PC-3 (cell line): Measurements from ENCODE around the gene PLAAT3. TPM values are rescaled to one million over a fixed set of nuclear protein-coding genes. Genes with fewer than 3 reads are reported as not detected.

Experiments used
- ATAC-seq: fragments of 200-7000 bp; cut with Tn5 transposase; 2 replicates; pipeline ENCODE4 v1.9.1; 2020; ENCODE audit warnings: mild to moderate bottlenecking, moderate library complexity
- BruUV-seq: library from RNA; stranded (reverse); fragments of 400-500 nt; replicated peaks from 2 replicates; lab custom pipeline; 2021; lab: Mats Ljungman, UMichigan
- CTCF ChIA-PET: fragments of 300-600 bp; sonication (Branson Sonifier 250); formaldehyde crosslinking; loops from one replicate; lab custom pipeline; 2022; ENCODE audit warnings: antibody characterized with exemption; lab: Charles Lee
- POLR2A ChIA-PET: fragments of 300-600 bp; sonication (Branson Sonifier 250); formaldehyde crosslinking; loops from one replicate; lab custom pipeline; 2022; ENCODE audit warnings: antibody characterized with exemption; ENCODE audit not compliant: unreplicated experiment; lab: Charles Lee
- DNase-seq: peaks from one replicate; pipeline ENCODE4 v3.0.0-alpha.2; 2015
- H2AFZ ChIP-seq: fragments of 300-600 bp; sonication (generic); 2 replicates; pipeline ENCODE4 v1.6.0; 2016; ENCODE audit warnings: antibody characterized with exemption, low read length
- H3F3A ChIP-seq: fragments of 300-600 bp; sonication (generic); one replicate; pipeline ENCODE4 v1.6.0; 2017; ENCODE audit warnings: antibody characterized with exemption, low read length, control low read depth, mild to moderate bottlenecking; ENCODE audit not compliant: unreplicated experiment
- H3K27ac ChIP-seq: fragments of 300-600 bp; sonication (generic); 2 replicates; pipeline ENCODE4 v1.5.1; 2016; ENCODE audit warnings: mild to moderate bottlenecking, low read length
- H3K27me3 ChIP-seq: fragments of 300-600 bp; sonication (generic); 2 replicates; pipeline ENCODE4 v1.6.1; 2016; ENCODE audit warnings: low read length, mixed read lengths
- H3K36me3 ChIP-seq: fragments of 300-600 bp; sonication (generic); 2 replicates; pipeline ENCODE4 v1.6.1; 2016; ENCODE audit warnings: low read depth, mixed run types, low read length, mixed read lengths
- H3K4me1 ChIP-seq: fragments of 300-600 bp; sonication (generic); 2 replicates; pipeline ENCODE4 v1.5.1; 2016; ENCODE audit warnings: low read length; ENCODE audit not compliant: insufficient read depth
- H3K4me2 ChIP-seq: fragments of 300-600 bp; sonication (generic); 2 replicates; pipeline ENCODE4 v1.6.0; 2016; ENCODE audit warnings: low read length
- H3K4me3 ChIP-seq: fragments of 300-600 bp; sonication (generic); 2 replicates; pipeline ENCODE4 v1.5.1; 2016; ENCODE audit warnings: mild to moderate bottlenecking, low read length, mixed read lengths
- H3K79me2 ChIP-seq: fragments of 300-600 bp; sonication (generic); 2 replicates; pipeline ENCODE4 v1.6.1; 2017; ENCODE audit warnings: low read length, mixed read lengths
- H3K9ac ChIP-seq: fragments of 300-600 bp; sonication (generic); 2 replicates; pipeline ENCODE4 v1.6.0; 2016; ENCODE audit warnings: mild to moderate bottlenecking, low read length
- H3K9me2 ChIP-seq: fragments of 300-600 bp; sonication (generic); replicated peaks from 2 replicates; pipeline ENCODE4 v1.6.1; 2016; ENCODE audit warnings: mixed run types, low read length, mixed read lengths
- H3K9me3 ChIP-seq: fragments of 300-600 bp; sonication (generic); 2 replicates; pipeline ENCODE4 v1.6.1; 2016; ENCODE audit warnings: low read length, mixed read lengths
- H4K20me1 ChIP-seq: fragments of 300-600 bp; sonication (generic); 2 replicates; pipeline ENCODE4 v1.6.1; 2016; ENCODE audit warnings: low read length, mixed read lengths
- CTCF ChIP-seq: fragments of 300-600 bp; sonication (generic); conservative IDR thresholded peaks from 2 replicates; pipeline ENCODE4 v1.5.1; 2017; ENCODE audit warnings: antibody characterized with exemption, low read depth, mild to moderate bottlenecking, low read length
- EZH2 ChIP-seq: fragments of 300-600 bp; sonication (generic); IDR thresholded peaks from one replicate; pipeline ENCODE4 v1.6.1; 2017; ENCODE audit warnings: antibody characterized with exemption, mild to moderate bottlenecking, low read length; ENCODE audit not compliant: unreplicated experiment
- EZH2phosphoT487 ChIP-seq: fragments of 300-600 bp; sonication (generic); IDR thresholded peaks from 2 replicates; pipeline ENCODE4 v1.6.1; 2018; ENCODE audit warnings: mild to moderate bottlenecking, antibody characterized with exemption, low read length, borderline replicate concordance
- intact Hi-C: fragments of 100-400 bp; cut with micrococcal nuclease; formaldehyde crosslinking; loops from 2 replicates; pipeline ENCODE4 v1.9.0; 2023
- total RNA-seq: library from RNA; depleted of rRNA; stranded (reverse); fragments of >200 nt; gene quantifications from 2 replicates; pipeline ENCODE4 v1.2.3, GENCODE V29; 2014

Gene PLAAT3
- total RNA-seq, 1 experiment from 2014 or later = 69.0 TPM

DNA sequence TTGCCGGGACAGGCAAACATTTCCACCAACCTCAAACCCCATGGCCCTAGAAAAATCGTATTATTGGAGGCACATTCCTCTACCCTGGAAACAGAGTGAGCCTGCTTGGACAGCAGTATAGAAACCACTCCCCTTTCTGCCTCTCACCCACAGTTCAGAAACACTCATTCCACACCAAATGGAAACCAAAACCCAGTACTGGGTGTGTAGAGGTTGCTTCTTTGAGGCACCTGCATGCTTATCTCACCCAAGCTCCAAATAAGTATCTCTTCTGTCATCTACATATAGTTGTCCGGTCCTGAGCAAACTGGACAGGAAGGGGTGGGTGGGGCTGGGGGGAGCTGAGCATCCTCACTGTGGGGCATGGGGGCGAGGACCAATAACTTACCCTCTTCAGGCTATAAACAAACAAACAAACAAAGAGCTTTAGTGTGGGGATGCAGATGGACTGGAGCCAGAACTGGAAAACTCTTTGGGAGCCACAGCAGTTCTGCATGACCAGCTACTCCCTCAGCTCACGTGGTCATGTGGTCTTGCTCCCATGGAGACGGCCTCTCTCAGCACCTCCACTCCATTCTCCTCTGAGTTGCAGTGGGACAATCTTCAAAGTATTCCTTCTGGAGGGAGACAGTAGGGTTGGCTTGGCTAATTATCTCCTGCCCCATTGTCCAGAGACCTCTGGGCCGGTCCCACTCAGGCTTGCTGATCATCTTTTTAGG lies 50.0 kb downstream of the PLAAT3 start:
- H3K79me2 ChIP-seq = no peaks in the 10 kb centered on the region
- peak overlapping the region; percentile 49 for H3K9ac ChIP-seq
- peaks cover 62% of the 10 kb centered on the region for H3K4me1 ChIP-seq
- intact Hi-C loops = no loop called here
- ChIA-PET POLR2A (interaction anchor here (0.6 kb wide), 2 partner anchors 20 to 51 kb away, joined by 4 to 9 read pairs; no protein-coding TSS in a partner anchor), CTCF (no interaction called here)
- no peaks in the 10 kb centered on the region for H3K9me2 ChIP-seq
- H3F3A ChIP-seq = peaks cover 3% of the 10 kb centered on the region
- H3K9me3 ChIP-seq = no peaks in the 10 kb centered on the region
- TF ChIP-seq EZH2 (no peak), EZH2phosphoT487 (no peak), CTCF (no peak)
- DNase-seq = no peak
- no peaks in the 10 kb centered on the region for H3K27me3 ChIP-seq
- ATAC-seq = no peak
- H3K36me3 ChIP-seq = no peaks in the 10 kb centered on the region
- no peaks in the 10 kb centered on the region for H4K20me1 ChIP-seq
- H3K27ac ChIP-seq = peak overlapping the region; percentile 93
- no TSS peak for BruUV-seq
- H3K4me3 ChIP-seq = no peak overlapping the region
- H3K4me2 ChIP-seq = peak overlapping the region; percentile 45; the same call in 1 of the 2 replicates
- no peak overlapping the region for H2AFZ ChIP-seq

GRCh38 chr11:63563201-63564055 lies 50.8 kb downstream of the PLAAT3 start, which contains the start of gene PLAAT2:
TSS of gene PLAAT2 (minus strand) at chr11:63563379. CDS start at chr11:63563324, 55 bp downstream.
- no peaks in the 10 kb centered on the region for H4K20me1 ChIP-seq
- no peak within 1 kb of the TSS; the same call in 1 of the 2 replicates for H3K27ac ChIP-seq

More at GRCh38 chr11:63563201-63564055, 50.8 kb downstream of the PLAAT3 start, which contains the start of gene PLAAT2:
- Histone ChIP-seq H3K9me3 (no peaks in the 10 kb centered on the region), H3K4me3 (no peak within 1 kb of the TSS), H3F3A (peaks cover 3% of the 10 kb centered on the region), H3K9ac (no peak within 1 kb of the TSS), H3K36me3 (no peaks in the 10 kb centered on the region), H3K9me2 (no peaks in the 10 kb centered on the region), H2AFZ (no peak within 1 kb of the TSS), H3K4me1 (peaks cover 62% of the 10 kb centered on the region), H3K27me3 (no peaks in the 10 kb centered on the region), H3K79me2 (no peaks in the 10 kb centered on the region), H3K4me2 (no peak within 1 kb of the TSS)
- no peak for TF ChIP-seq EZH2
- no peak for TF ChIP-seq CTCF
- TF ChIP-seq EZH2phosphoT487 = no peak
- no peak for DNase-seq
- ATAC-seq = no peak
- POLR2A ChIA-PET = no interaction called here
- intact Hi-C loops = no loop called here
- CTCF ChIA-PET = no interaction called here
- BruUV-seq = no TSS peak
